K562 (cell line): Measurements from ENCODE around the gene PMM1. TPM values are rescaled to one million over a fixed set of nuclear protein-coding genes. Genes with fewer than 3 reads are reported as not detected.

Source experiments
- HINFP ChIP-seq: fragments of 450-650 bp; conservative IDR thresholded peaks from 2 replicates; pipeline ENCODE4 v1.6.1; 2016; ENCODE audit warnings: missing genetic modification characterization, low read depth, mild to moderate bottlenecking, control low read depth, missing compliant biosample characterization
- KAT7 ChIP-seq: sonication (generic); formaldehyde crosslinking; IDR thresholded peaks from 2 replicates; pipeline ENCODE4 v1.8.0; 2022; ENCODE audit warnings: missing genetic modification reagents, mild to moderate bottlenecking, borderline replicate concordance
- PTBP1 ChIP-seq: fragments of 200-400 bp; formaldehyde crosslinking; IDR thresholded peaks from 2 replicates; pipeline ENCODE4 v1.6.1; 2017; ENCODE audit warnings: low read depth, low read length
- RUNX1 ChIP-seq: sonication (generic); IDR thresholded peaks from 2 replicates; pipeline ENCODE4 v1.6.1; 2016; ENCODE audit warnings: antibody characterized with exemption, low read depth
- SMAD2 ChIP-seq: fragments of 150-350 bp; IDR thresholded peaks from 2 replicates; pipeline ENCODE4 v1.6.1; 2014; ENCODE audit warnings: low read depth, mild to moderate bottlenecking, low read length
- ZNF165 ChIP-seq: fragments of 250-450 bp; sonication (Bioruptor Pico); IDR thresholded peaks from 2 replicates; pipeline ENCODE4 v1.4.0; 2020; ENCODE audit warnings: borderline replicate concordance
- ZNF551 ChIP-seq: fragments of 250-450 bp; sonication (Bioruptor Pico); IDR thresholded peaks from 2 replicates; pipeline ENCODE4 v1.5.0; 2021; ENCODE audit warnings: mild to moderate bottlenecking, moderate library complexity
- polyA plus RNA-seq, 8 experiments: library from polyadenylated mRNA; depleted of rRNA in 4 of 8; stranded (reverse) in 5 of 8; unstranded in 3 of 8; fragments of >200 nt; fragmentation: Nextera tagmentation in 2 of 8; fragmentation: Illumina TruSeq in 1 of 8; extraction: Ambion mirVana in 2 of 8; extraction: Trizol in 1 of 8; gene quantifications; 2 replicates each; pipeline versions ENCODE4 v1.2.1 to v1.2.3, GENCODE V29; 2011 to 2014; ENCODE audit warnings: inconsistent platforms in 1 of 8, missing spikeins in 1 of 8
- total RNA-seq, 7 experiments: library from RNA; depleted of rRNA in 6 of 7; stranded (reverse); fragments of >200 nt in 6 of 7; fragmentation: Illumina TruSeq in 2 of 7; extraction: Trizol in 2 of 7; gene quantifications; 2 replicates each; pipeline versions ENCODE4 v1.2.1 to v1.2.3, GENCODE V29; 2011 to 2021; ENCODE audit warnings: low replicate concordance in 1 of 7

Gene PMM1
- total and polyA plus RNA-seq, 9 of the 15 experiments (the other 6 are each of a cell fraction or from before 2014, with no cell fraction given): 10.2 to 31.7 (median 20.3) TPM

GRCh38 chr22:41532908-41533825, 56.5 kb downstream of the PMM1 start (continued):
- TF ChIP-seq RUNX1 (no peak), ZNF165 (CRISPR knock-in tag) (no peak), PTBP1 (no peak), ZNF551 (CRISPR knock-in tag) (no peak), SMAD2 (no peak), HINFP (tag) (no peak), KAT7 (CRISPR knock-in tag) (no peak)
